Lung (tissue), 12 donors: Measurements from ENCODE around the gene DDX21. TPM values are rescaled to one million over a fixed set of nuclear protein-coding genes. Genes with fewer than 3 reads are reported as not detected.
"Not testable (repeated sequence)": the region's sequence is repeated elsewhere in the genome, so short reads cannot be mapped to it uniquely, and the experiment has no call there.

ENCODE experiments used
- ATAC-seq: fragments of 200-7000 bp; cut with Tn5 transposase; one replicate; pipeline ENCODE4 v1.9.1; 2020; ENCODE audit warnings: moderate number of reproducible peaks; ENCODE audit not compliant: insufficient read depth, low FRiP score
- DNase-seq, 3 donors: peaks; one replicate each; pipeline ENCODE4 v3.0.0-alpha.2; 2013 to 2017
- H3K27ac ChIP-seq, 2 donors: one replicate each; pipeline ENCODE4 v1.5.1; 2013; ENCODE audit warnings: mild to moderate bottlenecking in 2 of 2, moderate library complexity in 2 of 2, control low read depth in 1 of 2, inconsistent platforms in 1 of 2, low read depth in 1 of 2, low read length in 1 of 2
- H3K27me3 ChIP-seq, 3 donors: one replicate each; pipeline ENCODE4 v1.5.1; 2013; ENCODE audit warnings: low read length in 2 of 3; ENCODE audit not compliant: control insufficient read depth in 3 of 3, insufficient read depth in 3 of 3
- H3K36me3 ChIP-seq, 4 donors: one replicate each; pipeline ENCODE4 v1.5.1; 2013; ENCODE audit warnings: low read length in 4 of 4, mild to moderate bottlenecking in 1 of 4, moderate library complexity in 1 of 4; ENCODE audit not compliant: control insufficient read depth in 4 of 4, insufficient read depth in 4 of 4
- H3K4me1 ChIP-seq, 5 donors: one replicate each; pipeline ENCODE4 v1.5.1; 2013; ENCODE audit warnings: low read length in 5 of 5, mild to moderate bottlenecking in 2 of 5, moderate library complexity in 1 of 5; ENCODE audit not compliant: control insufficient read depth in 5 of 5, insufficient read depth in 5 of 5
- H3K4me3 ChIP-seq: one replicate; pipeline ENCODE4 v1.5.1; 2013; ENCODE audit warnings: mild to moderate bottlenecking, control low read depth, moderate library complexity
- H3K9ac ChIP-seq, 2 donors: one replicate each; pipeline ENCODE4 v1.5.1; 2013; ENCODE audit warnings: low read length in 2 of 2, control low read depth in 1 of 2; ENCODE audit not compliant: insufficient read depth in 1 of 2
- H3K9me3 ChIP-seq, 4 donors: one replicate each; pipeline ENCODE4 v1.5.1; 2013; ENCODE audit warnings: low read length in 3 of 4, mild to moderate bottlenecking in 1 of 4, moderate library complexity in 1 of 4; ENCODE audit not compliant: control insufficient read depth in 4 of 4, insufficient read depth in 3 of 4
- WGBS, 2 donors: extraction: QIAGEN DNeasy Blood & Tissue Kit; methylation state at CpG; one replicate each; pipeline ENCODE4 v1.1.7; 2013; 5-methylcytosine and 5-hydroxymethylcytosine counted together
- polyA plus RNA-seq, 2 donors: library from polyadenylated mRNA; stranded (reverse); fragments of 200-250 nt; gene quantifications; one replicate each; pipeline ENCODE4 v1.2.1, GENCODE V29; 2013
- total RNA-seq, 2 donors: library from RNA; depleted of rRNA in 1 of 2; stranded (reverse); fragments of >200 nt in 1 of 2; gene quantifications; one replicate each; pipeline ENCODE4 v1.2.1, GENCODE V29; 2014 to 2021
- TF ChIP-seq, protein P1 (sequence below): IDR thresholded peaks from 2 replicates; pipeline ENCODE4 v1.5.1; 2012; ENCODE audit warnings: mild to moderate bottlenecking; ENCODE audit errors: control extremely low read depth, extremely low read depth
- donor health status: control.
- donor health status: control.
- donor health status: Bipolar disorder and iron deficiency.
- donor health status: healthy.
- donor health status: DM: yes; HTN: yes; CAD: no.

The DDX21 gene
- total and polyA plus RNA-seq, 4 donors: 20.6 to 76.6 (median 46.9) TPM

DNA sequence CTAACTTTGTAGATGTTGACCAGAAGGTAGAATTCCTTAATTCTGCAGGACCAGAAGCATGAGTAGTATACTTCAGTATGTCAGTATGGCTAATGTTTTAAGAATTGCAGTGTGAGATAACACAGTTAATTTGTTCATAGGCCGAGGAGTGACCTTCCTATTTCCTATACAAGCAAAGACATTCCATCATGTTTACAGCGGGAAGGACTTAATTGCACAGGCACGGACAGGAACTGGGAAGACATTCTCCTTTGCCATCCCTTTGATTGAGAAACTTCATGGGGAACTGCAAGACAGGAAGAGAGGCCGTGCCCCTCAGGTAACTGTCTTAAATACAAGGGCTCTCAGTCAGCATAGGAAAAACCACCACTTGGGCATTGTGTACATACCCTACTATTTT is 7.2 kb downstream of the DDX21 start:
- peaks cover 25 to 56% (median 40%) of the 10 kb centered on the region in 4 donors for H3K36me3 ChIP-seq
- H3K9ac ChIP-seq: no peak overlapping the region
- H3K4me1 ChIP-seq: peaks cover 0 to 1% (median 0%) of the 10 kb centered on the region in 5 donors
- DNase-seq (no peak), ATAC-seq (no peak)
- no peaks in the 10 kb centered on the region for H3K9me3 ChIP-seq
- 59 to 76% methylated on average over 4 of the region's 4 CpGs for WGBS, 2 donors
- TF ChIP-seq, protein P1, sequence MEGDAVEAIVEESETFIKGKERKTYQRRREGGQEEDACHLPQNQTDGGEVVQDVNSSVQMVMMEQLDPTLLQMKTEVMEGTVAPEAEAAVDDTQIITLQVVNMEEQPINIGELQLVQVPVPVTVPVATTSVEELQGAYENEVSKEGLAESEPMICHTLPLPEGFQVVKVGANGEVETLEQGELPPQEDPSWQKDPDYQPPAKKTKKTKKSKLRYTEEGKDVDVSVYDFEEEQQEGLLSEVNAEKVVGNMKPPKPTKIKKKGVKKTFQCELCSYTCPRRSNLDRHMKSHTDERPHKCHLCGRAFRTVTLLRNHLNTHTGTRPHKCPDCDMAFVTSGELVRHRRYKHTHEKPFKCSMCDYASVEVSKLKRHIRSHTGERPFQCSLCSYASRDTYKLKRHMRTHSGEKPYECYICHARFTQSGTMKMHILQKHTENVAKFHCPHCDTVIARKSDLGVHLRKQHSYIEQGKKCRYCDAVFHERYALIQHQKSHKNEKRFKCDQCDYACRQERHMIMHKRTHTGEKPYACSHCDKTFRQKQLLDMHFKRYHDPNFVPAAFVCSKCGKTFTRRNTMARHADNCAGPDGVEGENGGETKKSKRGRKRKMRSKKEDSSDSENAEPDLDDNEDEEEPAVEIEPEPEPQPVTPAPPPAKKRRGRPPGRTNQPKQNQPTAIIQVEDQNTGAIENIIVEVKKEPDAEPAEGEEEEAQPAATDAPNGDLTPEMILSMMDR: no peak
- H3K4me3 ChIP-seq: no peak overlapping the region
- H3K27ac ChIP-seq: no peak overlapping the region
- H3K27me3 ChIP-seq: no peaks in the 10 kb centered on the region

DNA sequence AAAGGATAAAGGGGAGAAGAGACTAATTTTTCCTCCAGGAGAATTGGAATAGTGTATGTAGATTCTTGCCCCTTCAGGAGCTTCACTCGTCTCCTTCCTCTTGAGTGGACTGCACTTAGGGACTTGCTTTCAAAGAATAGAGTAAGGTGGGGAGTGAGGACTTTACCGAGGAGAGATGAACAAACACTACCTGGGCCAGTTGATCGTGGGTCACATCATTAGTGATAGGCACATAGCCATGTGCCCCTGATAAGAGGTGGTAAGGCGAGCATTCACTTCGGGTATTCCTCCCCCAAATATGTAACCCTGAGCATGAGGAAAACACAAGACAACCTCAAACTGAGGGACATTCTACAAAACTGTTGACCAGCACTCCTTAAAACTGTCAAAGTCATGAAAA is 18.0 kb downstream of the DDX21 start:
- no peaks in the 10 kb centered on the region for H3K4me1 ChIP-seq
- no peak overlapping the region for H3K9ac ChIP-seq
- no peak overlapping the region for H3K27ac ChIP-seq
- WGBS, 2 donors: 88 to 94% methylated on average over 5 of the region's 5 CpGs
- ATAC-seq (no peak), DNase-seq (no peak)
- H3K36me3 ChIP-seq: peaks cover 11 to 73% (median 43%) of the 10 kb centered on the region in 4 donors
- TF ChIP-seq, protein P1: no peak
- H3K9me3 ChIP-seq: no peaks in the 10 kb centered on the region
- no peak overlapping the region for H3K4me3 ChIP-seq
- H3K27me3 ChIP-seq: no peaks in the 10 kb centered on the region

DNA sequence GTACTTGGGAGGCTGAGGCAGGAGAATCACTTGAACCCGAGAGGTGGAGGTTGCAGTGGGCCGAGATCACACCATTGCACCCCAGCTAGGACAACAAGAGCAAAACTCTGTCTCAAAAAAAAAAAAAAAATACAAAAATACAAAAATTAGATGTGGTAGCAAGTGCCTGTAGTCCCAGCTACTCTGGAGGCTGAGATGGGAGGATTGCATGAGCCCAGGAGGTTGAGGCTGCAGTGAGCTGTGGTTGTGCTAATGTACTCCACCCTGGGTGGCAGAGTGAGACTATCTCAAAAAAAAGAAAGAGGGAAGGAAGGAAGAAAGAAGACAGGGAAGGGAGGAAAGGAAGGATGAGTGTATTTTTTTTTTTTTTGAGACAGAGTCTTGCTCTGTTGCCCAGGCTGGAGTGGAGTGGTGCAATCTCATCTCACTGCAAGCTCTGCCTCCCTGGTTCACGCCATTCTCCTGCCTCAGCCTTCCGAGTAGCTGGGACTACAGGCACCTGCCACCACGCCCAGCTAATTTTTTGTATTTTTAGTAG is 20.0 kb downstream of the DDX21 start:
- H3K27me3 ChIP-seq, H3K4me1 ChIP-seq, H3K9ac ChIP-seq, H3K4me3 ChIP-seq, ATAC-seq, H3K9me3 ChIP-seq, DNase-seq, H3K27ac ChIP-seq: not testable (repeated sequence)
- WGBS, 2 donors: 96 to 99% methylated on average over 5 of the region's 5 CpGs
- H3K36me3 ChIP-seq: peaks cover 11 to 72% (median 43%) of the 10 kb centered on the region in 4 donors

DNA sequence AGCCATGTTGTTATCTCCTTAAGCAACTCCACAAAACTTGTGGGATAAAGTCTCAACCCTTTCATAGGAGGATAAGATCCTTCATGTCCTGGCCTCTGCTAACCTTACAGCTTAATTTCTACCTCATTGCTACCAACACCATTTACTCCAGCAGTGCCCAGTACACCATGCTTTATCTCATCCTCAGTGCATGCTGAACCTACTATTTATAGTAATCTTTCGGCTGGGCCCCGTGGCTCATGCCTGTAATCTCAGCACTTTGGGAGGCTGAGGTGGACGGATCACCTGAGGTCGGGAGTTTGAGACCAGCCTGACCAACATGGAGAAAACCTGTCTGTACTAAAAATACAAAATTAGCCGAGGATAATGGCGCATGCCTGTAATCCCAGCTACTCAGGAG is 23.8 kb downstream of the DDX21 start:
- H3K9me3 ChIP-seq, H3K27me3 ChIP-seq, H3K4me1 ChIP-seq, DNase-seq, ATAC-seq, H3K4me3 ChIP-seq, H3K27ac ChIP-seq: not testable (repeated sequence)
- WGBS, 2 donors: 91 to 95% methylated on average over 6 of the region's 6 CpGs
- Histone ChIP-seq H3K36me3 (peaks cover 6 to 57% (median 33%) of the 10 kb centered on the region in 4 donors), H3K9ac (peak overlapping the region in 1 of 2 donors; percentile 25)
